ENCODE measurements around the gene TK2.
"Not testable (repeated sequence)": the region's sequence is repeated elsewhere in the genome, so short reads cannot be mapped to it uniquely, and the experiment has no call there.

DNA sequence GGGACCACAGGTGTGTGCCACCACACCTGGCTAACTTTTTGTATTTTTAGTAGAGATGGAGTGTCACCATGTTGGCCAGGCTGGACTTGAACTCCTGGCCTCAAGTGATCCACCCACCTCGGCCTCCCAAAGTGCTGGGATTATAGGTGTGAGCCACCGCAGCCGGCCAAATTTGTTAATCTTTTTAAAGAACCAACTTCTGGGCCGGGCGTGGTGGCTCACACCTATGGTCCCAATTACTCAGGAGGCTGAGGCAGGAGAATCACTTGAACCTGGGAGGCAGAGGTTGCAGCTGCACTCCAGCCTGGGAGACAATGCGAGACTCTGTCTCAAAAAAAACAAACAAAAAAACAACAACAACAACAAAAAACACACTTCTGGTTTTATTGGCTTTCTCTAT, 84.0 kb downstream of the TK2 start:
- not testable (repeated sequence) for TF ChIP-seq POLR2A, POLR2AphosphoS5 (IDR thresholded peaks at IDR 0.05)
- TF ChIP-seq, protein P1, sequence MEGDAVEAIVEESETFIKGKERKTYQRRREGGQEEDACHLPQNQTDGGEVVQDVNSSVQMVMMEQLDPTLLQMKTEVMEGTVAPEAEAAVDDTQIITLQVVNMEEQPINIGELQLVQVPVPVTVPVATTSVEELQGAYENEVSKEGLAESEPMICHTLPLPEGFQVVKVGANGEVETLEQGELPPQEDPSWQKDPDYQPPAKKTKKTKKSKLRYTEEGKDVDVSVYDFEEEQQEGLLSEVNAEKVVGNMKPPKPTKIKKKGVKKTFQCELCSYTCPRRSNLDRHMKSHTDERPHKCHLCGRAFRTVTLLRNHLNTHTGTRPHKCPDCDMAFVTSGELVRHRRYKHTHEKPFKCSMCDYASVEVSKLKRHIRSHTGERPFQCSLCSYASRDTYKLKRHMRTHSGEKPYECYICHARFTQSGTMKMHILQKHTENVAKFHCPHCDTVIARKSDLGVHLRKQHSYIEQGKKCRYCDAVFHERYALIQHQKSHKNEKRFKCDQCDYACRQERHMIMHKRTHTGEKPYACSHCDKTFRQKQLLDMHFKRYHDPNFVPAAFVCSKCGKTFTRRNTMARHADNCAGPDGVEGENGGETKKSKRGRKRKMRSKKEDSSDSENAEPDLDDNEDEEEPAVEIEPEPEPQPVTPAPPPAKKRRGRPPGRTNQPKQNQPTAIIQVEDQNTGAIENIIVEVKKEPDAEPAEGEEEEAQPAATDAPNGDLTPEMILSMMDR (IDR thresholded peaks at IDR 0.05): not testable (repeated sequence)

All from breast epithelium (tissue), 3 donors.